Measurements from ENCODE around the gene ZBED4.

Gene ZBED4

GRCh38 chr22:49883294-49883640 lies 29.6 kb downstream of the ZBED4 start:
- DNase-seq, result no peak

GRCh38 chr22:49884075-49884474 lies 30.4 kb downstream of the ZBED4 start:
- no peak for DNase-seq

GRCh38 chr22:49884503-49885260 lies 31.0 kb downstream of the ZBED4 start:
- no peak for DNase-seq

- no peak for DNase-seq
These were observed 31.6 kb downstream of the ZBED4 start for GRCh38 chr22:49885281-49885680.

- DNase-seq, result no peak
These were observed 32.2 kb downstream of the ZBED4 start for GRCh38 chr22:49885881-49886280.

- DNase-seq, result no peak
These were observed 32.9 kb downstream of the ZBED4 start for GRCh38 chr22:49886346-49887063.

GRCh38 chr22:49887064-49887451 lies 33.4 kb downstream of the ZBED4 start:
- DNase-seq, result no peak

GRCh38 chr22:49887702-49888101 lies 34.1 kb downstream of the ZBED4 start:
- no peak for DNase-seq

- DNase-seq, result no peak
These were observed 35.4 kb downstream of the ZBED4 start for GRCh38 chr22:49889071-49889470.

- DNase-seq, result no peak
These were observed 38.7 kb downstream of the ZBED4 start for GRCh38 chr22:49892226-49892899.

GRCh38 chr22:49893025-49893424 lies 39.4 kb downstream of the ZBED4 start:
- no peak for DNase-seq

GRCh38 chr22:49894322-49895054 lies 40.8 kb downstream of the ZBED4 start:
- DNase-seq, result no peak

- DNase-seq, result no peak
These were observed 42.6 kb downstream of the ZBED4 start for GRCh38 chr22:49896201-49896600.

- no peak for DNase-seq
These were observed 43.5 kb downstream of the ZBED4 start for GRCh38 chr22:49897015-49897684.

GRCh38 chr22:49899530-49899929 lies 45.9 kb downstream of the ZBED4 start:
- DNase-seq, result no peak

GRCh38 chr22:49900441-49901230 lies 47.0 kb downstream of the ZBED4 start:
- no peak for DNase-seq

GRCh38 chr22:49901457-49901856 lies 47.8 kb downstream of the ZBED4 start:
- DNase-seq, result no peak

- DNase-seq, result no peak
These were observed 49.8 kb downstream of the ZBED4 start for GRCh38 chr22:49903322-49904039.

GRCh38 chr22:49904040-49904369 lies 50.4 kb downstream of the ZBED4 start:
- DNase-seq, result no peak

GRCh38 chr22:49905465-49905864 lies 51.8 kb downstream of the ZBED4 start:
- DNase-seq, result no peak

- DNase-seq, result no peak
These were observed 52.6 kb downstream of the ZBED4 start for GRCh38 chr22:49906071-49906798.
